ENCODE results near the gene ITGB1. TPM values are rescaled to one million over a fixed set of nuclear protein-coding genes. Genes with fewer than 3 reads are reported as not detected.

The ITGB1 gene
- total RNA-seq, 3 donors from 2014 or later (not counting 1 experiment from before 2014, with no cell fraction given) = 175 to 280 (median 202) TPM

DNA sequence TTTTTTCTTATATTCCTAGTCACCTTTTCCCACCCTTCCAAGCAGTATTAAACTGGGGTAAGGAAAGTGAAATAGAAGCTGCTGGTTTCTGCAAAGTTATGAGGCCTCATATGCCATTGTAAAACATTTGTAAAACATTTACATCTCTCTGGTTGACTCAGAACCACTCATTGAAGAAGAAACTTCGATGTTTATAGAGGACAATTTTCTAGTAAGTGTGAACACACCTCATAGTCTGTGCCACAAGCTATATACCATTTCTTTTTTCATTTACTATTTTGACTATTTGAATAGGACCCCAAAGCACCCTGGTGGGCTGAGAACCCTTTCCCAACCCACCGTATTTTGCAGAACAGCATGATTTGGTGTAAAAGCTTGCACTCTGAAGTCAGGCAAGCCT lies 12.9 kb upstream of the ITGB1 start:
- TF ChIP-seq, protein P1, sequence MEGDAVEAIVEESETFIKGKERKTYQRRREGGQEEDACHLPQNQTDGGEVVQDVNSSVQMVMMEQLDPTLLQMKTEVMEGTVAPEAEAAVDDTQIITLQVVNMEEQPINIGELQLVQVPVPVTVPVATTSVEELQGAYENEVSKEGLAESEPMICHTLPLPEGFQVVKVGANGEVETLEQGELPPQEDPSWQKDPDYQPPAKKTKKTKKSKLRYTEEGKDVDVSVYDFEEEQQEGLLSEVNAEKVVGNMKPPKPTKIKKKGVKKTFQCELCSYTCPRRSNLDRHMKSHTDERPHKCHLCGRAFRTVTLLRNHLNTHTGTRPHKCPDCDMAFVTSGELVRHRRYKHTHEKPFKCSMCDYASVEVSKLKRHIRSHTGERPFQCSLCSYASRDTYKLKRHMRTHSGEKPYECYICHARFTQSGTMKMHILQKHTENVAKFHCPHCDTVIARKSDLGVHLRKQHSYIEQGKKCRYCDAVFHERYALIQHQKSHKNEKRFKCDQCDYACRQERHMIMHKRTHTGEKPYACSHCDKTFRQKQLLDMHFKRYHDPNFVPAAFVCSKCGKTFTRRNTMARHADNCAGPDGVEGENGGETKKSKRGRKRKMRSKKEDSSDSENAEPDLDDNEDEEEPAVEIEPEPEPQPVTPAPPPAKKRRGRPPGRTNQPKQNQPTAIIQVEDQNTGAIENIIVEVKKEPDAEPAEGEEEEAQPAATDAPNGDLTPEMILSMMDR (IDR thresholded peaks at IDR 0.05) = no peak
- Histone ChIP-seq H3K4me3 (ENCODE audit: low read length) (no peak overlapping the region), H3K27me3 (ENCODE audit: control insufficient read depth, insufficient read depth, low read length) (no peaks in the 10 kb centered on the region), H3K27ac (ENCODE audit: low read length) (no peak overlapping the region), H3K9me3 (ENCODE audit: control insufficient read depth, insufficient read depth, low read length) (no peaks in the 10 kb centered on the region), H3K4me1 (ENCODE audit: control insufficient read depth, insufficient read depth, low read length) (no peaks in the 10 kb centered on the region), H3K36me3 (ENCODE audit: control insufficient read depth, insufficient read depth, low read length) (no peaks in the 10 kb centered on the region)
- Mint-ChIP-seq H3K4me3 (no peak overlapping the region), H3K27ac (no peak overlapping the region), H3K9me3 (no peaks in the 10 kb centered on the region), H3K4me1 (no peaks in the 10 kb centered on the region), H3K36me3 (no peaks in the 10 kb centered on the region), H3K27me3 (ENCODE audit: low read depth in 2 of 2) (no peaks in the 10 kb centered on the region)
- WGBS (ENCODE audit: insufficient coverage) = 65% methylated on average over 2 of the region's 2 CpGs
- DNase-seq (no peak), ATAC-seq (no peak)
- intact Hi-C loops (cut with micrococcal nuclease) = no loop called here

DNA sequence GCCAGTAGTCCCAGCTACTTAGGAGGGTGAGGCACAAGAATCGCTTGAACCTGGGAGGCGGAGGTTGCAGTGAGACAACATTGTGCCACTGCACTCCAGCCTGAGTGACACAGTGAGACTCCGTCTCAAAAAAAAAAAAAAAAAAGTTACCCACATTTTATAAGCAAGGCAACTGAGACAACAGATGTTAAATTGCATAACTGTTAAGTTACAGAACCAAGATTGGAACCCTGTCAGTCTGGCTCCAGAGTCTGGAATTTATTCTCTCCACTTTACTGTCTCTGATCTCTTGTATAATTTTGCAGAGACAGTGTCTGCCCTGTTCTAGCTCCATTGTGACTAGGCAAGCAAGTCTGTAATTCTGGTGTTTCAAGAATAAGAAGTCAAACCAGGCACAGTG lies 6.2 kb upstream of the ITGB1 start:
- intact Hi-C loops (cut with micrococcal nuclease) = no loop called here
- Mint-ChIP-seq H3K27ac (no peak overlapping the region), H3K9me3 (no peaks in the 10 kb centered on the region), H3K36me3 (no peaks in the 10 kb centered on the region), H3K27me3 (ENCODE audit: low read depth in 2 of 2) (no peaks in the 10 kb centered on the region), H3K4me3 (no peak overlapping the region), H3K4me1 (peaks cover 7 to 9% of the 10 kb centered on the region in 2 donors)
- Histone ChIP-seq H3K9me3 (ENCODE audit: control insufficient read depth, insufficient read depth, low read length) (no peaks in the 10 kb centered on the region), H3K4me3 (ENCODE audit: low read length) (no peak overlapping the region), H3K36me3 (ENCODE audit: control insufficient read depth, insufficient read depth, low read length) (no peaks in the 10 kb centered on the region), H3K27me3 (ENCODE audit: control insufficient read depth, insufficient read depth, low read length) (no peaks in the 10 kb centered on the region), H3K27ac (ENCODE audit: low read length) (no peak overlapping the region), H3K4me1 (ENCODE audit: control insufficient read depth, insufficient read depth, low read length) (peaks cover 2% of the 10 kb centered on the region)
- DNase-seq (no peak), ATAC-seq (no peak)
- 100% methylated on average over 3 of the region's 3 CpGs for WGBS (ENCODE audit: insufficient coverage)
- TF ChIP-seq, protein P1 (IDR thresholded peaks at IDR 0.05) = no peak

DNA sequence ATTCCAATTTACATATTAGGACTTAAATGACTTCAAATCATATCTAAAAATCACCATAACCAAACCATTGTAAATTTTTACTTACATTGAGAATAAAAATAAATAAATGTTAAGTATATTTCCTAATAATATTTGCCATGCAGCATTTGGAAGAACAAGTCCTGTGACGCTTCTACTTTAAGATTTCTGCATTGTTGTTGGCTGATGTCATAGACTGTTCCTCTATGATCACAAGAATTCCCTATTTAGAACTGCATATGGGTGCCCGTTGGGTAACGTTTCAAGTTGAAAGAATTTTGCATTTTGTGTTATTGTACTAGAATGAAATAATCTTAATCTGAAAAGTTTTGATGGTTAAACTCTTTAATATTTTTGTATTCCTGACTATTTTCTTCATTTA lies 5.1 kb upstream of the ITGB1 start:
- H3K27ac ChIP-seq (ENCODE audit: low read length) = no peak overlapping the region
- WGBS (ENCODE audit: insufficient coverage) = 92% methylated on average over 3 of the region's 3 CpGs
- Mint-ChIP-seq H3K27ac (no peak overlapping the region), H3K4me3 (no peak overlapping the region), H3K4me1 (peaks cover 15 to 18% of the 10 kb centered on the region in 2 donors), H3K27me3 (ENCODE audit: low read depth in 2 of 2) (no peaks in the 10 kb centered on the region), H3K36me3 (no peaks in the 10 kb centered on the region), H3K9me3 (no peaks in the 10 kb centered on the region)
- peaks cover 10% of the 10 kb centered on the region for H3K4me1 ChIP-seq (ENCODE audit: control insufficient read depth, insufficient read depth, low read length)
- no peaks in the 10 kb centered on the region for H3K9me3 ChIP-seq (ENCODE audit: control insufficient read depth, insufficient read depth, low read length)
- TF ChIP-seq, protein P1 (IDR thresholded peaks at IDR 0.05) = no peak
- DNase-seq (no peak), ATAC-seq (no peak)
- no peaks in the 10 kb centered on the region for H3K36me3 ChIP-seq (ENCODE audit: control insufficient read depth, insufficient read depth, low read length)
- no peaks in the 10 kb centered on the region for H3K27me3 ChIP-seq (ENCODE audit: control insufficient read depth, insufficient read depth, low read length)
- H3K4me3 ChIP-seq (ENCODE audit: low read length) = no peak overlapping the region
- intact Hi-C loops (cut with micrococcal nuclease) = no loop called here

DNA sequence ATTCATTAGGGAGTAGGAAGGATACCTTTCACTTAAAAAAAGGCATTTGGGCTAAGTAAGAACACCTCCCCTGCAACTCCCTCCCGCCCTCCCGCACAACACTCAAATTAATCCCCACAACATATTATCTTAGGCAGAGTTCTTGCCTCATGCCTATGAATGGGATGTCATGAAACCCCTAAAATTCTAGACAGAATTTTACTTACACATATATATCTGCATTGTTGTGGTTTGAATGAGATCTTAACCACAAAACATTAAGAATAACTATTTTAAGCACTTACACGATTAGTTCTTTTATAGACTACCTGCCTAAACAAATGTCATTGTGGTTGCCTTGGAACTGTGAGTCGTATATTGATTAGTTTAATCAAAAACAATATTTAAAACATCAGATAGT lies 4.5 kb upstream of the ITGB1 start:
- Histone ChIP-seq H3K4me3 (ENCODE audit: low read length) (no peak overlapping the region), H3K27me3 (ENCODE audit: control insufficient read depth, insufficient read depth, low read length) (no peaks in the 10 kb centered on the region), H3K9me3 (ENCODE audit: control insufficient read depth, insufficient read depth, low read length) (no peaks in the 10 kb centered on the region), H3K4me1 (ENCODE audit: control insufficient read depth, insufficient read depth, low read length) (peaks cover 10% of the 10 kb centered on the region), H3K36me3 (ENCODE audit: control insufficient read depth, insufficient read depth, low read length) (no peaks in the 10 kb centered on the region), H3K27ac (ENCODE audit: low read length) (no peak overlapping the region)
- TF ChIP-seq, protein P1 (IDR thresholded peaks at IDR 0.05) = no peak
- H3K4me1 Mint-ChIP-seq = peaks cover 15 to 18% of the 10 kb centered on the region in 2 donors
- H3K9me3 Mint-ChIP-seq = no peaks in the 10 kb centered on the region
- no peak overlapping the region for H3K27ac Mint-ChIP-seq
- no peaks in the 10 kb centered on the region for H3K36me3 Mint-ChIP-seq
- H3K27me3 Mint-ChIP-seq (ENCODE audit: low read depth in 2 of 2) = no peaks in the 10 kb centered on the region
- DNase-seq (no peak), ATAC-seq (no peak)
- WGBS (ENCODE audit: insufficient coverage) = 0% methylated on average over 1 of the region's 4 CpGs
- intact Hi-C loops (cut with micrococcal nuclease) = no loop called here
- no peak overlapping the region for H3K4me3 Mint-ChIP-seq
